Stimulated activated CD8-positive, alpha-beta memory T cell treated with anti-CD3 and anti-CD28 coated beads, Interleukin-2, amount 100 ng/mL, for 48 hours (primary cell): ENCODE measurements around the gene AMD1.
A peak's percentile ranks its signal among the peaks of the same experiment; 100 is the strongest.

ENCODE experiments used
- DNase-seq, 2 donors: peaks; one replicate each; pipeline ENCODE4 v3.0.0-alpha.2; 2020; ENCODE audit warnings: low read depth in 2 of 2

The AMD1 gene

GRCh38 chr6:110938171-110938570 is 63.6 kb downstream of the AMD1 start:
- no peak for DNase-seq

- DNase-seq = no peak
These were observed 65.0 kb downstream of the AMD1 start for GRCh38 chr6:110939429-110940200.

- peak in 1 of 2 donors; percentile 6 for DNase-seq
These were observed 70.1 kb downstream of the AMD1 start for GRCh38 chr6:110944681-110945151.
